Right lobe of liver (tissue), 4 donors: ENCODE data around the gene COL4A6.

Source experiments
- POLR2A ChIP-seq: fragments of 450-650 bp; IDR thresholded peaks from one replicate; pipeline ENCODE4 v1.6.1; 2017; ENCODE audit warnings: antibody characterized with exemption, mild to moderate bottlenecking
- TF ChIP-seq, protein P1 (sequence below), 4 donors: fragments of 200-600 bp in 3 of 4; fragments of 450-650 bp in 1 of 4; IDR thresholded peaks; one replicate each; pipeline versions ENCODE4 v1.5.1 to v1.8.0; 2016 to 2022; ENCODE audit warnings: antibody characterized with exemption in 4 of 4, mild to moderate bottlenecking in 2 of 4
- donor health status: DM: no; HTN: no; CAD: no.
- donor health status: DM: no; HTN: no; CAD: no.
- donor health status: DM: no; HTN: yes; CAD: no.

DNA sequence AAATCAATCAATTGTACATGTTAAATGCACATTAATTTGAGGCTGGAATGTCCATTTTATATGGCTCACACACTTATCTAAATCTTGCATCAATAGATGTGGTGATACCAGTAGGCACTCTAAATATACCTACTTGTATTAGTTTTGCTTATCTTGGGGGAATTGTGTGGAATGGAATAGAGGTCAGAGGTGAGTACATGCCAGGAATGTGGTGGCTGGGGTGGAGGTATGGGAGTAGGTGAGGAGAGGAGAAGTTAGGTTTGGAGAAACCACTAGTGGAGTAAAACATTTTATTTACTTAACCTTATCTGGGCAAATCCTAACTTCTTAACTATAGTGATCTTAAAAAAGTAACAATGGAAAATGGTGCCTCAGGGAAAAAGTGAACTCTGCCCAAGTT, 183.6 kb downstream of the COL4A6 start:
- TF ChIP-seq POLR2A = no peak
- TF ChIP-seq, protein P1, sequence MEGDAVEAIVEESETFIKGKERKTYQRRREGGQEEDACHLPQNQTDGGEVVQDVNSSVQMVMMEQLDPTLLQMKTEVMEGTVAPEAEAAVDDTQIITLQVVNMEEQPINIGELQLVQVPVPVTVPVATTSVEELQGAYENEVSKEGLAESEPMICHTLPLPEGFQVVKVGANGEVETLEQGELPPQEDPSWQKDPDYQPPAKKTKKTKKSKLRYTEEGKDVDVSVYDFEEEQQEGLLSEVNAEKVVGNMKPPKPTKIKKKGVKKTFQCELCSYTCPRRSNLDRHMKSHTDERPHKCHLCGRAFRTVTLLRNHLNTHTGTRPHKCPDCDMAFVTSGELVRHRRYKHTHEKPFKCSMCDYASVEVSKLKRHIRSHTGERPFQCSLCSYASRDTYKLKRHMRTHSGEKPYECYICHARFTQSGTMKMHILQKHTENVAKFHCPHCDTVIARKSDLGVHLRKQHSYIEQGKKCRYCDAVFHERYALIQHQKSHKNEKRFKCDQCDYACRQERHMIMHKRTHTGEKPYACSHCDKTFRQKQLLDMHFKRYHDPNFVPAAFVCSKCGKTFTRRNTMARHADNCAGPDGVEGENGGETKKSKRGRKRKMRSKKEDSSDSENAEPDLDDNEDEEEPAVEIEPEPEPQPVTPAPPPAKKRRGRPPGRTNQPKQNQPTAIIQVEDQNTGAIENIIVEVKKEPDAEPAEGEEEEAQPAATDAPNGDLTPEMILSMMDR (IDR thresholded peaks at IDR 0.05) = no peak
